ENCODE results near the gene DOCK2. TPM values are rescaled to one million over a fixed set of nuclear protein-coding genes. Genes with fewer than 3 reads are reported as not detected.

The DOCK2 gene
- total and polyA plus RNA-seq, 2 of the 8 experiments (the other 6 are each of a cell fraction or from before 2014, with no cell fraction given) = 3.9 to 5.7 TPM

- 76% methylated on average over 1 of the region's 1 CpG; no CpG with 5 or more reads in 1 of the 2 experiments for WGBS, 2 experiments (ENCODE audit: extremely low coverage in 1 of 2, insufficient coverage in 1 of 2, insufficient read length in 1 of 2, insufficient replicate concordance in 2 of 2, low coverage in 1 of 2, low lambda C conversion rate in 2 of 2, missing lambda C conversion rate in 1 of 2)
- Histone ChIP-seq H3K27me3 (replicated peaks in 1 of 4; ENCODE audit: control insufficient read depth in 3 of 4, extremely low read depth in 1 of 4, insufficient read depth in 3 of 4, low read length in 3 of 4) (no peaks in the 10 kb centered on the region), H3K14ac (ENCODE audit: insufficient read length) (no peak overlapping the region), H2AK5ac (ENCODE audit: low read depth, low read length) (no peak overlapping the region), H3K79me1 (ENCODE audit: low read depth, low read length) (no peaks in the 10 kb centered on the region), H3K9me3 (ENCODE audit: insufficient read depth in 2 of 2, low read depth in 1 of 2, low read length in 1 of 2) (no peaks in the 10 kb centered on the region), H2BK120ac (replicated peaks; ENCODE audit: low read depth, low read length) (no peak overlapping the region), H3K4me1 (replicated peaks in 1 of 4; ENCODE audit: control insufficient read depth in 3 of 4, insufficient read depth in 4 of 4, low read length in 3 of 4) (no peaks in the 10 kb centered on the region), H3K18ac (ENCODE audit: extremely low read depth, low read length) (no peak overlapping the region), H2BK12ac (ENCODE audit: low read depth, low read length) (no peak overlapping the region), H2BK15ac (ENCODE audit: low read length) (no peak overlapping the region), H3K23ac (ENCODE audit: insufficient read length) (no peak overlapping the region), H4K20me1 (replicated peaks in 1 of 2; ENCODE audit: control insufficient read depth in 1 of 2, insufficient read depth in 2 of 2, low read length in 2 of 2) (peaks cover 0 to 2% of the 10 kb centered on the region in 2 experiments), H3K56ac (replicated peaks; ENCODE audit: insufficient read length, low read depth, low read length) (no peak overlapping the region), H3K23me2 (ENCODE audit: low read depth, low read length) (no peaks in the 10 kb centered on the region), H3K4ac (replicated peaks; ENCODE audit: insufficient read length, low read depth, low read length) (no peak overlapping the region), H3K79me2 (ENCODE audit: control insufficient read depth in 1 of 2, insufficient read depth in 2 of 2, low read length in 2 of 2) (no peaks in the 10 kb centered on the region), H2BK5ac (ENCODE audit: low read depth, low read length) (no peak overlapping the region), H3K9ac (replicated peaks in 1 of 4; ENCODE audit: extremely low read depth in 1 of 4, low read depth in 3 of 4, low read length in 3 of 4) (no peak overlapping the region), H3K36me3 (ENCODE audit: control insufficient read depth in 2 of 4, insufficient read depth in 4 of 4, low read length in 3 of 4) (peaks cover 28 to 94% (median 66%) of the 10 kb centered on the region in 4 experiments), H4K91ac (replicated peaks; ENCODE audit: insufficient read length, low read length) (no peak overlapping the region), H2BK20ac (ENCODE audit: low read length) (no peak overlapping the region), H3K4me3 (ENCODE audit: extremely low read depth in 1 of 4, insufficient read depth in 2 of 4, low read depth in 3 of 4, low read length in 4 of 4) (no peak overlapping the region), H3K4me2 (ENCODE audit: insufficient read depth in 1 of 2, low read depth in 2 of 2, low read length in 2 of 2) (no peak overlapping the region), H2AFZ (ENCODE audit: low read length) (no peak overlapping the region), H3K27ac (ENCODE audit: low read depth, low read length) (no peak overlapping the region), H4K5ac (ENCODE audit: insufficient read length, low read depth, low read length) (no peak overlapping the region), H4K8ac (ENCODE audit: extremely low read depth, insufficient read depth, low read length) (no peak overlapping the region)
- POLR2A ChIA-PET (ENCODE audit: partially characterized antibody) = interaction anchor here (0.8 kb wide), 1 partner anchor 11 kb away, joined by 3 read pairs; no protein-coding TSS in a partner anchor
- FAIRE-seq = no peak
- CTCF ChIA-PET (ENCODE audit: partially characterized antibody) = interaction anchor here (1.8 to 2.0 kb wide), 2 partner anchors 231 to 385 kb away, joined by 5 read pairs; partner anchors contain the start of gene INSYN2B
- DNase-seq (ENCODE audit: low read depth in 1 of 2, low spot score in 2 of 2) = no peak
- no peak for TF ChIP-seq SRF (IDR thresholded peaks at IDR 0.05; ENCODE audit: low read depth, low read length)
- no peak for TF ChIP-seq POLR2AphosphoS5 (IDR thresholded peaks at IDR 0.05; ENCODE audit: low read depth, low read length)
- TF ChIP-seq POU5F1 (IDR thresholded peaks at IDR 0.05; ENCODE audit: low read depth, low read length) = no peak
- no peak for TF ChIP-seq CBX5 (IDR thresholded peaks at IDR 0.05; ENCODE audit: low read depth, low read length)
- no peak for TF ChIP-seq ATF3 (IDR thresholded peaks at IDR 0.05; ENCODE audit: insufficient read depth, low read depth, low read length)
- TF ChIP-seq CBX8 (IDR thresholded peaks at IDR 0.05; ENCODE audit: borderline replicate concordance, low read depth, low read length) = no peak
- no peak for TF ChIP-seq MAX (IDR thresholded peaks at IDR 0.05)
- no peak for TF ChIP-seq EP300 (IDR thresholded peaks at IDR 0.05; ENCODE audit: borderline replicate concordance in 1 of 2, low read depth in 2 of 2, low read length in 2 of 2)
- TF ChIP-seq GABPA (IDR thresholded peaks at IDR 0.05; ENCODE audit: borderline replicate concordance, insufficient read depth, low read length) = no peak
- no peak for TF ChIP-seq HDAC2 (IDR thresholded peaks at IDR 0.05; ENCODE audit: borderline replicate concordance in 1 of 2, low read depth in 2 of 2, low read length in 2 of 2)
These were observed 41.8 kb upstream of the DOCK2 start for GRCh38 chr5:169595172-169595820.
